NB4 (cell line): ENCODE results near the gene ANO10.
"Not testable (repeated sequence)": the region's sequence is repeated elsewhere in the genome, so short reads cannot be mapped to it uniquely, and the experiment has no call there.

Experiments
- DNase-seq: peaks from one replicate; pipeline ENCODE4 v3.0.0; 2010; ENCODE audit warnings: low read depth
- H3K4me3 ChIP-seq: one replicate; pipeline ENCODE4 v1.5.1; 2011; ENCODE audit warnings: mild to moderate bottlenecking, low read depth, low read length, moderate library complexity
- CTCF ChIP-seq: IDR thresholded peaks from one replicate; pipeline ENCODE4 v1.5.1; 2012; ENCODE audit warnings: low read depth, low read length
- MYC ChIP-seq: IDR thresholded peaks from 2 replicates; pipeline ENCODE4 v1.6.1; 2011; ENCODE audit warnings: low read depth, low read length
- POLR2A ChIP-seq: IDR thresholded peaks from 2 replicates; pipeline ENCODE4 v1.6.1; 2011; ENCODE audit warnings: mild to moderate bottlenecking; ENCODE audit not compliant: insufficient read length; ENCODE audit errors: extremely low read depth
- TF ChIP-seq, protein P1 (sequence below): IDR thresholded peaks from 2 replicates; pipeline ENCODE4 v1.6.1; 2011; ENCODE audit warnings: low read depth, low read length

Gene ANO10

GRCh38 chr3:43364494-43364893 lies 257.3 kb downstream of the ANO10 start:
- no peak overlapping the region for H3K4me3 ChIP-seq
- TF ChIP-seq MYC (no peak), POLR2A (no peak), CTCF (no peak)
- TF ChIP-seq, protein P1, sequence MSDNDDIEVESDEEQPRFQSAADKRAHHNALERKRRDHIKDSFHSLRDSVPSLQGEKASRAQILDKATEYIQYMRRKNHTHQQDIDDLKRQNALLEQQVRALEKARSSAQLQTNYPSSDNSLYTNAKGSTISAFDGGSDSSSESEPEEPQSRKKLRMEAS, result no peak
- DNase-seq, result no peak

DNA sequence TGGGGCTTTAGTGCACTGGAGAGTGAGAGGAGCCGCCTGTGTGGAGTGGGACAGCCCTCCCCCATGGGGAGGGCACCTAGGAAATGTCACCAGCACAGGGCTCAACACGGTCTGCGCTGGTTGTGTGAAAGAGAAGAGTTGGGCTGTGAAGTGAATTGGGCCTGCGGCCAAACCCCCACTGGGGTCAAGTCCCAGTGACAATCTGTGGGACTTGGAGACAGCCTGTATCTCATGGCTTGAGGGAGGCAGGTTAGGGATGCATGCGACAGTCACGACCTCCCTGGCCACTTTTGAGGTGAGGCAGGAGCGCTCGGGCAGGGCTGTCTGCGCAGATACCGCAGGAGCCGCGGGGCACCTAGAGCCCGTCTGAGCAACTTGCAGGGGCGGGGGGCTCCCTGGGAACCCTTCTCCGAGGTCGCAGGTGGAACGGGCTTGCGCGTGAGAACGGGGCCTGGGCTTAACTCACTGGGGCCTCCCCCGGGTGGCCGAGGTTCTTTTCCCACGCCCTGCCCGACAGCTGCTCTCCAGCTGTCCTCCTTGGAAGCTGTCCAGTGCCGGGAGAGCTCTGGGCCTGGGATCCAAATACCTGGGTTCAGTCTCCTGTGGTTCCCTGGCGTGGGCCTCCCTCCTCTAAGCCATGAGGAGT lies 258.1 kb downstream of the ANO10 start:
- no peak overlapping the region for H3K4me3 ChIP-seq
- TF ChIP-seq MYC (no peak), CTCF (no peak), POLR2A (no peak)
- TF ChIP-seq, protein P1, result no peak
- DNase-seq, result no peak

- H3K4me3 ChIP-seq, result no peak overlapping the region
- TF ChIP-seq POLR2A (no peak), CTCF (no peak), MYC (no peak)
- TF ChIP-seq, protein P1, result no peak
- no peak for DNase-seq
Measured at GRCh38 chr3:43362961-43363360, 258.9 kb downstream of the ANO10 start.

- no peak for DNase-seq
- TF ChIP-seq CTCF, result no peak
- TF ChIP-seq MYC, result no peak
- no peak for TF ChIP-seq POLR2A
- TF ChIP-seq, protein P1, result no peak
- no peak overlapping the region for H3K4me3 ChIP-seq
Measured at GRCh38 chr3:43362183-43362582, 259.6 kb downstream of the ANO10 start.

GRCh38 chr3:43361077-43361476 lies 260.7 kb downstream of the ANO10 start:
- no peak overlapping the region for H3K4me3 ChIP-seq
- TF ChIP-seq POLR2A (no peak), CTCF (no peak), MYC (no peak)
- TF ChIP-seq, protein P1, result no peak
- DNase-seq, result no peak

DNA sequence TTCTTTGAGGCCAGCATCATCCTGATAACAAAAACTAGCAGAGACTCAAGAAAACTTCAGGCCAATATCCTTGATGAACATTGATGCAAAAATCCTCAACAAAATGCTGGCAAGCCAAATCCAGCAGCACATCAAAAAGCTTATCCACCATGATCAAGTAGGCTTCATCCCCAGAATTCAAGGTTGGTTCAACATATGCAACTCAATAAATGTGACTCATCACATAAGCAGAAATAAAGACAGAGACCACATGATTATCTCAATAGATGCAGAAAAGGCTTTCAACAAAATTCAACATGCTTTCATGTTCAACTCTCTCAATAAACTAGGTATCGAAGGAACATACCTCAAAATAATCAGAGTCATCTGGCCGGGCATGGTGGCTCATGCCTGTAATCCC lies 265.8 kb downstream of the ANO10 start:
- DNase-seq, H3K4me3 ChIP-seq: not testable (repeated sequence)
